Ramos (cell line): ENCODE data around the gene KIT.
"Not testable (repeated sequence)": the region's sequence is repeated elsewhere in the genome, so short reads cannot be mapped to it uniquely, and the experiment has no call there.

Experiments used
- in situ Hi-C: fragments of 300-500 bp; cut with MboI; formaldehyde crosslinking; loops from one replicate; pipeline ENCODE4 v1.14.3; 2022; ENCODE audit warnings: low sequenced_read_pairs; ENCODE audit not compliant: unreplicated experiment

The KIT gene

DNA sequence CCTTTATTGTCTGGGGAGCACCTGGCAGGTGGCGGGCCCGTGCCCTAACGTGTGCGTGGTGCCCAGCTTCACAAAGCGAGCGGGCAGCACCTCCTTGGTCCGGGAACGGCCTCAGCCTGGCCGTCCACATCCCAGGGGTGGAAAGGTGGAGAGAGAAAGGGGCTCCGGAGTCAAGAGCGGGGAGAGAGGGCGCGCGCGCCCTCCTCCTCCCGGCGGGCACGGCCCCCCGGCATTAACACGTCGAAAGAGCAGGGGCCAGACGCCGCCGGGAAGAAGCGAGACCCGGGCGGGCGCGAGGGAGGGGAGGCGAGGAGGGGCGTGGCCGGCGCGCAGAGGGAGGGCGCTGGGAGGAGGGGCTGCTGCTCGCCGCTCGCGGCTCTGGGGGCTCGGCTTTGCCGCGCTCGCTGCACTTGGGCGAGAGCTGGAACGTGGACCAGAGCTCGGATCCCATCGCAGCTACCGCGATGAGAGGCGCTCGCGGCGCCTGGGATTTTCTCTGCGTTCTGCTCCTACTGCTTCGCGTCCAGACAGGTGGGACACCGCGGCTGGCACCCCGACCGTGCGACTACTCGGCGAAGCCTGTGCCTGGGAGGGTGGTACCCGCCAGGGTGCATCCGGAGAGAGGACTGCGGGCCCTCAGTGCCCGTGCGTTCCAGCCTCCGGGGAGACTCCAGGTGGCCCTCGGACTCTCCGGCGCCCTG, at the start of gene KIT:
Gene KIT, plus strand, starts transcription at position 407 of the 701 bp plus-strand sequence. Its CDS starts 58 bp downstream, at position 465.
- in situ Hi-C loops: no loop called here

DNA sequence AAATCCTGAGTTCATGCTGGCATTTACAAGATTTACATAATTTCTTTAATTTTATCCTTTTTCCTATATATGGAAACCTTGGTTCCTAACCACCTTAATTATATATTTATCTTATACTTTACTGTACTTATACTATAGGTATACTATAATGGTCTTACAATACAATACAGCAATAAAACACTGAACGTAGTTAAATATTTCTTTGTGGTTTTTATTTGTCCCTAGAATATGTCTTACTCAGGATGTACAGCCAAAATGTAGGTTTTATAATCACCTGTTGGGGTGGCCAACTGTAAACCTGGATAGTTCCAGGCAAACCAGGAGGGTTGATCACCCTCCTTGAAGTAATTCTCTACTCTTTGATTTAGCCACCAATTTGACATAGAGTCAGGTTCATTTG, 48.4 kb upstream of the KIT start:
- in situ Hi-C loops: no loop called here

DNA sequence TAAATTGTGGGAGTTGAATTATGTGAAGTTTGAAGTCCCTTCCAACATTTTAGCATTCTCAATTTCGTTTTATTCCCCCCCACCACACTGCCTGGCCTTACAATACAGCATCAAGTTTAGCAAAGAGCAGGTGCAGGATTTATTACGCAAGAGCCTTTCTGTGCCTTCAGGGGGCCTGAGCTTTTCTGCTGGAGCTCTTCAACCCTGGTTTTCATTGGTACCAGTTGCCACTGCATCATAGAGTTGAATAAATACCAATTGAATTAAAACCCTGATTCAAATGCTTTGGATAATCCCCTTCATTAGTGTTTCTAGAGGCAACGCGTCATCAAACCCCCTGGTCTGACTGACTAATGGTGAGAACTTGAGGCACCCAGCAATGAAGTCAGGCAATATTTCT, 43.6 kb upstream of the KIT start:
- in situ Hi-C loops: no loop called here

- in situ Hi-C loops: no loop called here
Measured at GRCh38 chr4:54620773-54621172, 37.0 kb upstream of the KIT start.

DNA sequence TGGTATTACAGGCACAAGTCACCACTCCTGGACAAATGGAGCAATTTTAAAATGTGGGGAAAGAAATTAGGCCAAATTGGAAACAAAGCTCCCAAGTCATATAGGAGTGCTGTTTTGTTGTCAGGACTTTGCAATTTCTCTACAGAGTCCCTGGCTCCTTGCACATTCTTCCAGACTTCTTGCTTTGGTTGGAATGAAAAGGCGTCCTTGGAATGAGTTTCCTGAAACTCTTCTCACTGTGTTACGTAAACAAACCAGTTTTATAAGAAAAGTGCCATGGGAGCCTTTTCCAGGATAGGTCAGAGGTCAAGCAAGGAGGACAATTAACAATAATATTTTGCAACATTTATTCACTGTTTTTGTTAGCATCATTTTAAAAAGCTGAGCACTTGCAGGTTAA, 32.4 kb upstream of the KIT start:
- in situ Hi-C loops: no loop called here

DNA sequence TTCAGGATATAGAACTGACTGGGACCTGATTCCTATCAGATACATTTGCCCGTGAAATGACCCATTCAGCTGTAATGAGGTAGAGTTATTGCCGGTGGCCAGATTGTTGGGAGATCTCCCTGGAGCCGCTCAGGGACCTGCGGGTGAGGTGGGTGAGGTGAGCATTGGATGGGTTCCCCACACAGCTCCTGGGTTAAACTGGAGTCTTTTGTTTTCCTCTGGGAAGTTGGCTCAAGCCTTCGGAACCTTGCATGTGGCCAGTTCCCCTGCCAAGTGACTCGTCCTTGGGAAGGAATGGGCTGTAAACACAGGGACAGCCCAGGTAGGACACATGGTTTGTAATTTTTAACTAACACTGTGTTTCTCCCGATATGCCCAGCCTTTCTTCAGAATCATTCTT, 31.6 kb upstream of the KIT start:
- in situ Hi-C loops: no loop called here

DNA sequence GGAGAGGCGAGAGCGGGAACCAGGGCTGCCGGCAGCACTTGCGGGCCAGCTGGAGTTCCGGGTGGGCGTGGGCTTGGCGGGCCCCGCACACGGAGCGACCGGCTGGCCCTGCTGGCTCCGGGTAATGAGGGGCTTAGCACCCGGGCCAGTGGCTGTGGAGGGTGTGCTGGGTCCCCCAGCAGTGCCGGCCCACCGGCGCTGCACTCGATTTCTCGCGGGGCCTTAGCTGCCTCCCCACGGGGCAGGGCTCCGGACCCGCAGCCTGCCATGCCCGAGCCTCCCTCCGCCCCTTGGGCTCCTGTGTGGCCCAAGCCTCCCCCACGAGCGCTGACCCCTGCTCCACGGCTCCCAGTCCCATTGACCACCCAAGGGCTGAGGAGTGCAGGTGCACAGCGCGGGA, 25.2 kb upstream of the KIT start:
- in situ Hi-C loops: no loop called here

DNA sequence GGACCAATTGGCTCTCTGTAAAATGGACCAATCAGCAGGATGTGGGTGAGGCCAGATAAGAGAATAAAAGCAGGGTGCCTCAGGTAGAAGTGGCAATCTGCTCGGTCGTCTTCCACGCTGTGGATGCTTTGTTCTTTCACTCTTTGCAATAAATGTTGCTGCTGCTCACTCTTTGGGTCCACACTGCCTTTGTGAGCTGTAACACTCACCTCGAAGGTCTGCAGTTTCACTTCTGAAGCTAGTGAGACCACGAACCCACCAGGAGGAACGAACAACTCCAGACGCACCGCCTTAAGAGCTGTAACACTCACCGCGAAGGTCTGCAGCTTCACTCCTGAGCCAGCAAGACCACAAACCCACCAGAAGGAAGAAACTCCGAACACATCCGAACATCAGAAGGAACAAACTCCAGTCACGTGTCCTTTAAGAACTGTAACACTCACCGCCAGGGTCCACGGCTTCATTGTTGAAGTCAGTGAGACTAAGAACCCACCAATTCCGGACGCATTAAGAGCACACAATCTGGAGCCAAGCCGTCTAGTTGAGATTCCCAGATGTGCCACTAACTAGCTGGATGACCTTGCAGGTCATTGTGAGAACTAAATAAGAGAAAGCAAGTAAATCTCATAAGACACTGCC, 24.5 kb upstream of the KIT start:
- in situ Hi-C loops: not testable (repeated sequence)

- in situ Hi-C loops: no loop called here
Measured at GRCh38 chr4:54635318-54635717, 22.4 kb upstream of the KIT start.

DNA sequence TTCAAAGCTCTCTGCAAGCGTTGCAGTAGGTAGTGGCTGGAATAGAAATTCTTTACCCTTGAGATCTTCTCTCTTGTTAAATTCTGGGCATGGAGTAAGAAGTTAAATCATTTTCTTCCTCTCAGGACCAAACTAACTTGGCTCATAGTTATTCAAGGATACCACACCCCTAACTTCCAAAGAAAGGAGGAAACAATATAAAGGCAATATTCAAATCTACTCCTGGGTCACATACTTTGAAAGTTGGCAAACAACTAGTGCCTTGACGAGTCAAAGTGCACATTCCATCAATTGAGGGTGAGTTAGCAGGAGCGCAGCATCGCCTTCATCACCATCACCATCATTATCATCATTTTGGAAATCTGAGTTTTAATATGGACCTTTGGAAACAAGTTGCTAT, 20.4 kb upstream of the KIT start:
- in situ Hi-C loops: no loop called here

DNA sequence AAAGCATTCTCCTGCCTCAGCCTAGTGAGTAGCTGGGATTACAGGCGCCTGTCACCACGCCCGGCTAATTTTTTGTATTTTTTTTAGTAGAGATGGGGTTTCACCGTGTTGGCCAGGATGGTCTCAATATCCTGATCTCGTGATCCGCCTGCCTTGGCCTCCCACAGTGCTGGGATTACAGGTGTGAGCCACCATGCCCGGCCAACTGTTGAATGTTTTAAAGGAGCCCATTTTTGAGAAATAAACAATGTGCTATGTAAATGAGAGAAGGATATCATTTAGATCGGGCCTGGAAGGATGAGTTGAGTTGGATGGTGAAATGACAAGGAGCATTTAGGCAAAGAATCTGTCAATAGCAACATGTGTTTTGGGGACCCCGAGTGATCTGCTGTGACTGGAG, 16.7 kb upstream of the KIT start:
- in situ Hi-C loops: not testable (repeated sequence)

DNA sequence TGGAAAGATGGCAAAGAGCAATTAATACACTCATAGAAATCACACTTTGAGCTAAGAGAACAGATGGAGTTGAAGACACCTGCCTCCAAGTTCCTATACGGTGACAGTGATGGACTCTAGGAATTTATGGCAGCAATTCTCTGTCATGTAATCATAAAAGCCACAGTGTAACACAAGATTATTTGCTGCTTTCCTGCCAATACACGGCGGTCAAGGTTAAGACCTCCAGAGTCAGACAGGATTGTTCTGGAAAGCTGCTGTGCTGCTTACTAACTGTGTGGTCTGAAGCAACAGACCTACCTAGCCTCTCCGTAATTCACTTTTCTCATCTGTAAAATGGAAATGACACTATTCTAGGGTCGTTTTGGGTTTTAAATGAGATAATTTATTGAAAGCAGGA, 14.6 kb upstream of the KIT start:
- in situ Hi-C loops: no loop called here

DNA sequence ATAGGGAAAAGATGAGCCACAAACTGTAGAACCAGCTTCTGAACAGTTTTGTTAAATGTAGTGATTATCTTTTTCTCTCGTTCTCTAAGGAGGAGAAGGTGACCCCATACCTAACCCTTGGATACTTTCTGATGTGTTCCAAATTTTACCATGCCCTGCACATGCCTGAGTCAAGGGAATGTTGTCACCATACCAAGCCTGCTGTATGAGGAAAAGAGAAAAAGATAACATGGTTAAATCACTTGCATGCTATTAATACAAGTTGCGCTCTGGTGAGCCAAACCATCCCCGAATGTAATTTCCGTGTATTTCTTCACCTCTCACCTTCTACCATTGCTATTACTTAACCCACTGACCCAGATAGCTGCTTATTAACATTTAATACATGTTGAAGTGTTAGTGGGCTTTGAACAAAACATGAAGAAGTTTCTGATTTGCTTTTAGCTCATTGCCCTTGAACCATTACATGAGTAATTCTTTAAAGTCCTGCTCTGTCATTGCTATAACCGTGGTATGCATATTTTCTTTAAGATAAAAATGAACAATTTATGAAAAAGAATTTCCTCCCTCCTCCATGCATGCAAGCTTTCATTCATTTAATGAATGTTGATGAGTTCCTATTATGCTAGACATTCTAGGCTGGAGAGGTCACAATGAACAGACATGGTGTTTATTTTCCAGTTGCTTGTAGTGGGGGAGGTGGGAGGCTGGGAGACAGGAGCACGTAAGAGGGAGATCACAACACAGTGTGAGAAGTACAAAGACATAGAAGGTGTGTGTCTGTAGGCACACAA, 13.6 kb upstream of the KIT start:
- in situ Hi-C loops: no loop called here

DNA sequence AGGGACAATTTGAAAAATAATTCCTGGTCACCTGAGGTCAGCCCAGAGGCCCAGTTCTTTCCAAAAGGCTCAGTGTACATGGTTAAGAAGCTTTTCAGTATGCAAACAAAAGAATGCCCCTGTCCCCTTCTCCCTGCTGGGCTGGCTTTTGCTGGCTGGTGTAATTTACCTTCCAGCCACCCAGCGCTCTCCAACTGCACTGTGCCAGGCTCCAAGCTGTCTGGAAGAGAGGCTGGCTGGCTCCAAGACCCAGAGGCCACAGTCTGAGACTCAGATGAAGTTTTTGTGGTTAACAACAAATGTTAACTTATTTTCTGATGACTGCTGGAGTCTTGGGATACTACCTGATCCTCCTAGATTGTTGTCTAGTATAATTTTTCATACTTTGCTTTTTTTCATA, 11.9 kb upstream of the KIT start:
- in situ Hi-C loops: no loop called here

DNA sequence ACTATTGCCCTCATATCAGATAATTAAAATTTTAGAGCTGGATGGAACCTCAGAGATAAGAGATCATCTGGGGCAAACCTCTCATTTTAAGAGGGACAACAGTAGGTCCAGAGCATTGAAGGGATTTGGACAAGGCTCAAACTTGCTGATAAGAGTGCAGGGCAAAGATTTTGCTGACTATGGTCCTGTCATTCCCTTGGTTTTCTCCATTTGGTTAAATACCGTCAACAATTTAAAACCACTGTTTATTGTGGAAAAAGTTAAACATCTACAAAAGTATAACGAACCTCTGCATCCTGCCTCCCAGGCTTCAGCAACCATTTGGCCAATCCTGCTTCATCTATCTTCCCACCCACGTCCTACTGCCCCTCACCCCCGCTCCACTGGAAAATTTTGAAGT, 10.7 kb upstream of the KIT start:
- in situ Hi-C loops: no loop called here

- in situ Hi-C loops: no loop called here
Measured at GRCh38 chr4:54651050-54651449, 6.7 kb upstream of the KIT start.

- in situ Hi-C loops: no loop called here
Measured at GRCh38 chr4:54654753-54655152, 3.0 kb upstream of the KIT start.

DNA sequence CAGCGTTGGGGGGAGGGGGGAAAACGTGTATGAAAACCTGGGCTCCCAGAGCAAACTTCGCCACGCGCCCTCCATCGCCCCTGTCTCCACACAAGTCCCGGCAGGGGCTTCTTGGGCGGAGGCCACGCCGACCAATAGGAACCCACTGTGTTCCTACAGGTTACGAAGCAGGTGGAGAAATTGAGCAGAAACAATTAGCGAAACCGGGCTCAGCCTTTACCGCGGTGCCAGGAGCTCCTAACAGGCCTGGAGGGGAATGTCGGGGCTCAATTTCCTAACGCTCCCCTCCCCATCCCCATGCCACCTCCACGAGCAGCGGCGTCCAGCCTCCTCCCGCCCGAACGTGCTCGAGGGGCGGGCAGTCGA, 589 bp upstream of the KIT start:
- in situ Hi-C loops: no loop called here

- in situ Hi-C loops: no loop called here
Measured at GRCh38 chr4:54658252-54659093, 716 bp downstream of the KIT start.

- in situ Hi-C loops: no loop called here
Measured at GRCh38 chr4:54659313-54659712, 1.6 kb downstream of the KIT start.
